Sigmoid colon (tissue), 4 donors: Measurements from ENCODE around the gene PARP3.

ENCODE experiments used
- CTCF ChIP-seq, 4 experiments: fragments of 450-650 bp in 3 of 4; fragments of 200-600 bp in 1 of 4; IDR thresholded peaks; one replicate each; pipeline ENCODE4 v1.5.1; 2016 to 2019; ENCODE audit warnings: antibody characterized with exemption in 4 of 4, mild to moderate bottlenecking in 3 of 4, moderate library complexity in 2 of 4
- EP300 ChIP-seq, 4 donors: sonication (generic); formaldehyde crosslinking; IDR thresholded peaks; one replicate each; pipeline ENCODE4 v1.6.1; 2017; ENCODE audit warnings: antibody characterized with exemption in 4 of 4
- POLR2A ChIP-seq, 2 donors: fragments of 450-650 bp; IDR thresholded peaks; one replicate each; pipeline ENCODE4 v1.6.1; 2016; ENCODE audit warnings: antibody characterized with exemption in 2 of 2, mild to moderate bottlenecking in 2 of 2, moderate library complexity in 2 of 2
- POLR2AphosphoS5 ChIP-seq, 4 donors: sonication (generic); formaldehyde crosslinking; IDR thresholded peaks; one replicate each; pipeline ENCODE4 v1.6.1; 2017; ENCODE audit warnings: antibody characterized with exemption in 4 of 4

DNA sequence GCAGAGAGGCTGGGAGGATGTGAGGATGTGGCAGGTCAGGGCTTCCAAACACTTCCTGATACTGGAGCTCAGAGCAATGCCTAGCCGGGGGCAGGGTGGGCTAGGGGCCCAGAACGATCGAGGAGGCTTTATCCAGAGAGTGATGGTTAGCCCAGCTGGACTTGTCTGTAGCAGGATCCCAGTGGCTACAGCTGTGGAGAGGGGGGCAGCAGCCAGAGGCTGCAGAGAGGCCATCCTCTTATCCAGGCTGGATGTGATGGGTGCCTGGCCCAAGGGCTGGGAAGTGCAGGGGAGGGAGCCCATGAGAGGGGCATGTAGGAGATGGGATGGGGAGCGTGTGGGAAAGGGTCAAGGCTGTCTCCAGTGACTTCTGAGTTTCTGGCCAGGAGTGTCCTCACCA is 4.6 kb downstream of the PARP3 start:
- TF ChIP-seq CTCF (IDR thresholded peaks at IDR 0.05), result no peak
- TF ChIP-seq POLR2AphosphoS5 (IDR thresholded peaks at IDR 0.05), result no peak
- no peak for TF ChIP-seq POLR2A (IDR thresholded peaks at IDR 0.05)
- TF ChIP-seq EP300 (IDR thresholded peaks at IDR 0.05), result no peak
